Measurements from ENCODE around the gene CARNS1. TPM values are rescaled to one million over a fixed set of nuclear protein-coding genes. Genes with fewer than 3 reads are reported as not detected.

CARNS1 gene
- total RNA-seq, 1 experiment from 2014 or later: 0.34 TPM

- peak; percentile 97 for DNase-seq (ENCODE audit: low read depth)
These were observed 12.8 kb downstream of the CARNS1 start, which contains the start of gene RPS6KB2 for GRCh38 chr11:67428052-67429001. Gene RPS6KB2 (plus strand): TSS chr11:67428494. CDS start chr11:67428546, 52 bp downstream.

GRCh38 chr11:67429038-67429668 lies 13.7 kb downstream of the CARNS1 start:
- no peak for DNase-seq (ENCODE audit: low read depth)

DNA sequence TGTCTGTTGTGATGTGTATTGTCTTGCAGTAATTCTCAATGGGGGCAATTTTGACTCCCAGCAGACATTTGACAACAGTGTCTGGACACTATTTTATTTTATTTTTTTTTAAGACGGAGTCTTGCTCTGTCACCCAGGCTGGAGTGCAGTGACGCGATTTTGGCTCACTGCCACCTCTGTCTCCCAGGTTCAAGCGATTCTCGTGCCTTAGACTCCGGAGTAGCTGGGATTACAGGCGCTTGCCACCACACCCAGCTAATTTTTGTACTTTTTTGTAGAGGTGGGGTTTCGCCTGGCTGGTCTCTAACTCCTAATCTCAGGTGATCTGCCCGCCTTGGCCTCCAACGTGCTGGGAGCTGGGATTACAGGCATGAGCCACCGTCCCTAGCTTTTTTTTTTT lies 14.2 kb downstream of the CARNS1 start:
- DNase-seq (ENCODE audit: low read depth): no peak

DNA sequence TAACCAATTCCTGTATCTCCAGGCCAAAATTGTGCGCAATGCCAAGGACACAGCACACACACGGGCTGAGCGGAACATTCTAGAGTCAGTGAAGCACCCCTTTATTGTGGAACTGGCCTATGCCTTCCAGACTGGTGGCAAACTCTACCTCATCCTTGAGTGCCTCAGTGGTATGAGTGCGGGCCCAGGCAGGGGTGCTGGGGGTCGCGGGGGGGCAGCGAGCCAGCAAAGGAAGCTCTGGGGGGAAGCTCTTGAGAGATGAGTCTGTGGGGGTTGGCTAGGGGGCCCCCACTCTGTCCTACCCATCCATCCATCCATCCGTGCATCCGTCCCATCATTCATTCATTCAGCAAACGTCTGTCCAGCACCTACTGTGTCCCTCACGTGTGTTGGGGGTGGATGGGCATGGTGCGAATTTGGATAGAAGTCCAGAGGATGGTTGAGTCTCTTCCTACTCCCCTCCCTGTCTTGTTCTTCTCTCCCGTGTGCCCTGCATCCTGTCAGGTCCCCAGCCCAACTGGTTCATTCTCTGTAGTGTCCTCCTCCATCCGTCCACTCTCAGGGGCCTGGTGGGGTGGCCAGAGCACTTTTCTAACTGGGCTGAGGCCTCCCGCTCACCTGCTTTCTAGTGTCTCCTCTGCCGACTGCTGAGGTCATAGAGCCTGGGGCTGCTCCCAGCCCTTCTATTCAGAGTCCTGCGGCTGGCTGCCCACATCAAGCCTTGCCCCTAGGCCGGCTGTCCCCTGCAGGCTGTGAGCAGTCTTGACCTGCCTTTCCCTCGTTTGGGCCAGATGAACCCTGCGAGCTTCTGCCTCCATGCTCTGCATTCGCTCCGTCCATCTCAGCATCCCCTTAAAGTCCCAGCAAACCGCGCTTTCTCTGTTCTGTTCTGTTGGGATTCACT lies 16.1 kb downstream of the CARNS1 start:
- DNase-seq (ENCODE audit: low read depth): no peak

DNA sequence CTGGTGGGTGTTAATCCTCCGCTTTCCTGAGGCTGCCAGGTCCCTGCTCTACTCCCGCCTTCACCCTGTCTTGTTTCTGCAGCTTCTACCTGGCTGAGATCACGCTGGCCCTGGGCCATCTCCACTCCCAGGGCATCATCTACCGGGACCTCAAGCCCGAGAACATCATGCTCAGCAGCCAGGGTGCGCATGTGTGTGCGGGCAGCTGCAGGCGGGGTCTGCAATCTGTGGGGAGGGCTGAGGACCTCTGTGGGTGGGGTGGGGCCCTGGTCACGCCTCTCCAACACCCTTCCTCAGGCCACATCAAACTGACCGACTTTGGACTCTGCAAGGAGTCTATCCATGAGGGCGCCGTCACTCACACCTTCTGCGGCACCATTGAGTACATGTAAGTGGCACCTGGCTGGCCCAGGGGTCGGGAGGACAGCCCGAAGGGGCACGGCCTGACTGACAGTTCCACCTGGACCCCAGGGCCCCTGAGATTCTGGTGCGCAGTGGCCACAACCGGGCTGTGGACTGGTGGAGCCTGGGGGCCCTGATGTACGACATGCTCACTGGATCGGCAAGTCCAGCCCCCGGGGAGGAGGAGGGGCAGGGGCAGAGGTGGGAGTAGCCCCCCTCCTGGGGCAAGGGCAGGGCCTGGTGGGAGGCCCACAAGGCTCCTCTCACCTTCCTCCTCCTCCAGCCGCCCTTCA lies 17.3 kb downstream of the CARNS1 start:
- no peak for DNase-seq (ENCODE audit: low read depth)

DNA sequence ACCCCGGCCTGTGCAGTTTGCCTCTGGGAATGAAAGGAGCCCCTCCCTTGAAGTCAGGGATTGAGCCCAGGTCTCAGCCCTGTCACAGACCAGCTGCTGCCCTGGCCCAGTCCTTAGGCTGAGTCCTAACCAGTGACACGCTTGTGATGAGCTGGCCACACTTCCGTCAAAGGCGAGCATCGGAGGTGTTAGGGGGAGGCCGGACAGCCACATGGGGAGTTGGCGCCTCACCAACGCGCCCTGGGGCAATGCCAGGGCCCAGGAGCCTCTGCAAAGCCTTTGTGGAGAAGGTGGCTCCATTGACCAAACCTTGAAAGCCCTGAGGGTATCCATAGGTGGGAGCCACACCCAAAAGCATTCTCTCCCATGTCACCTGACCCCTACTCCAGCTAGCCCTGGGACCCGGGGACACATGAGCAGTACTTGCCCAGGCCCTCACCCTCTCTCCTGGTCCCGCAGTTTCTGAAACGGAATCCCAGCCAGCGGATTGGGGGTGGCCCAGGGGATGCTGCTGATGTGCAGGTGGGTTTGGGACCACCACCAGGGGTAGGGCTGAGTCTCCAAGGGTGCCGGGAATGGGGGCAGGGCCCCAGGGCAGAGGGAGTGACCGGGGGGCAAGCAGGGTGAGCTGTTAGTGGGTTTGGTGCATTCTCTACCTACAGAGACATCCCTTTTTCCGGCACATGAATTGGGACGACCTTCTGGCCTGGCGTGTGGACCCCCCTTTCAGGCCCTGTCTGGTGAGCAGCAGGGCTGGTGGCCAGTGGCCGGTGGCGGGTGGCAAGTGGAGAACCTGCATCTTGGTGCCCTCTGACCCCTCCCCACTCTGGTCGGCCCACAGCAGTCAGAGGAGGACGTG lies 18.3 kb downstream of the CARNS1 start:
- DNase-seq (ENCODE audit: low read depth): no peak

GRCh38 chr11:67434395-67434881 lies 19.0 kb downstream of the CARNS1 start:
- no peak for DNase-seq (ENCODE audit: low read depth)

- DNase-seq (ENCODE audit: low read depth): no peak
These were observed 19.7 kb downstream of the CARNS1 start for GRCh38 chr11:67435031-67435726.

DNA sequence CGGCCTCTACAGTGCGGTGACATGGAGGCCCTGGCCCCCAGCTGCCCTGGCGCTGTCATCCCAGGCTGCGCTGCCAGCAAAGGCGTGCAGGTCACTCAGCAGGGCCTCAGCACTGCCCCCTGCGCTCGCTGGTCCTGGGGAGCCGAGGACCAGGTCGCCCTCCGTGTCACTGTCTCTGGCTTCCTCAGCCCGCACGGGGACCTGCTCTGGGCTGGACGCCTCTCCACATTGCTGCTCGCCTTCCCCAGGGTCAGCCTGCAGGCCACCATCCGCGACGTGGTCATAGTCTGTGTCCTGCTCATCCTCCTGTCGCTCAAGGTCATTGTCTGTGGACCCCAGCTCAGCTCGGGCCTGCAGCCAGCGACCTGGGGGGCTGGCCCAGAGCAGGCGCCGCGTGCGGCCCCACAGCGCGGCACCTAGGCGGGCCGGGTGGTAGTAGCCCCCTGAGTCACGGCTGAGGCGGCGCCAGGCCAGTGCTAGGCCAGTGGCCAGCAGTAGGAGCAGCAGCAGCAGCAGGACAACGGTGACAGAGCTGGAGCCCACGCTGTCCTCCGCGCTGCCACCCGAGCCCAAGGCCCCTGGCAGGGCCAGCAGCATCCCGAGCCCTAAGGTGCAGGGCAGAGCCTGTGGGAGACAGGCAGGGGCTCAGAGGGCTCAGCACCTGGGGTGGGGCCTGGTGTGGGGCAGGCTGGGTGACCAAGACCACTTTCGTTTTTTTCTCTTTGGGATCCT lies 20.4 kb downstream of the CARNS1 start:
- DNase-seq (ENCODE audit: low read depth): no peak

DNA sequence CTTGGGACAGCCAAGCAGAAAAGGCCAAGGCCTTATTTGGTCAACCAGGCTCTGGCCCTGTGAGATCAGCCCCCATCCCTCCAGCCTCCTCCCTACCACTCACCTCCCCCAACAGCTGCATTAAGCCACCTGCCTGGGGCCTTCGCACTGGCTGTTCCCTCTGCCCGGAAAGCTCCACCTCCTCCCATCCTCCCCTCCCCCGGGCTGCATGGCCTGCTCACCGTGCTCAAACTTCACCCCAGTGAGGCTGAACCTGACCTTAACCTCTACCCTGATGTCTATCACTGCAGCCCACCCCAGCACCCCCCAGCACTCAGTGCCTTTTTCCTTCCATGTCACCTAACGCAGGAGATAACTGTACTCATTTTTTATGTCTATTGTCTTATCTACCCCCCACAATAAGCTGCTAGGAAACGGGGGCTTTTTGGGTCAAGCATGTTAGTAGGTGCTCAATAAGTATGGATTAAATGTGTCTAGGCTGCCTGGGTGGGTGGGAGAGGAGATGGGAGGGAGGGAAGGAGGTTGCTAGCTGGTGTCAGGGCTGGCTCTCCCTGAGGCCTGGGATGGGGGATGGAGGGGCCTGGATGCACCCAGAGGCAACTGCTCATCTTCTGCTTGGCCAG lies 21.1 kb downstream of the CARNS1 start:
- no peak for DNase-seq (ENCODE audit: low read depth)

- no peak for DNase-seq (ENCODE audit: low read depth)
These were observed 21.8 kb downstream of the CARNS1 start, which contains the start of gene PTPRCAP for GRCh38 chr11:67437082-67437808. Gene PTPRCAP (minus strand): TSS chr11:67437682. CDS start chr11:67437619, 63 bp downstream.

- DNase-seq (ENCODE audit: low read depth): no peak
These were observed 22.3 kb downstream of the CARNS1 start for GRCh38 chr11:67437809-67438157.

GRCh38 chr11:67438158-67438902 lies 22.9 kb downstream of the CARNS1 start:
- DNase-seq (ENCODE audit: low read depth): no peak

- peak; percentile 49 for DNase-seq (ENCODE audit: low read depth)
These were observed 24.1 kb downstream of the CARNS1 start for GRCh38 chr11:67439321-67440228.

GRCh38 chr11:67440229-67441097 lies 25.0 kb downstream of the CARNS1 start:
- no peak for DNase-seq (ENCODE audit: low read depth)

All from Daoy (cell line).